WTC11 (cell line): ENCODE data around the gene ZNF608.

Source experiments
- ATF2 ChIP-seq: sonication (generic); formaldehyde crosslinking; IDR thresholded peaks from 2 replicates; pipeline ENCODE4 v1.8.1; 2022; ENCODE audit warnings: low read depth, missing genetic modification reagents, borderline replicate concordance
- ATF3 ChIP-seq: sonication (generic); formaldehyde crosslinking; conservative IDR thresholded peaks from 2 replicates; pipeline ENCODE4 v1.8.1; 2022; ENCODE audit warnings: mild to moderate bottlenecking, missing genetic modification reagents
- CBFB ChIP-seq: sonication (generic); formaldehyde crosslinking; IDR thresholded peaks from 2 replicates; pipeline ENCODE4 v1.8.1; 2022; ENCODE audit warnings: mild to moderate bottlenecking, low read depth, missing genetic modification reagents
- CREB1 ChIP-seq: sonication (generic); formaldehyde crosslinking; IDR thresholded peaks from 2 replicates; pipeline ENCODE4 v1.8.0; 2023; ENCODE audit warnings: mild to moderate bottlenecking, missing genetic modification reagents
- CTCF ChIP-seq: fragments of 200-600 bp; IDR thresholded peaks from 2 replicates; pipeline ENCODE4 v1.8.0; 2022; ENCODE audit warnings: antibody characterized with exemption
- GABPB1 ChIP-seq: sonication (generic); formaldehyde crosslinking; IDR thresholded peaks from 2 replicates; pipeline ENCODE4 v1.8.1; 2023; ENCODE audit warnings: mild to moderate bottlenecking, missing genetic modification reagents
- GRHL2 ChIP-seq: fragments of 250-450 bp; sonication (Bioruptor Pico); IDR thresholded peaks from 2 replicates; pipeline ENCODE4 v1.8.0; 2022; ENCODE audit warnings: mild to moderate bottlenecking, moderate library complexity; ENCODE audit not compliant: insufficient replicate concordance, severe bottlenecking
- JUN ChIP-seq: sonication (generic); formaldehyde crosslinking; IDR thresholded peaks from 2 replicates; pipeline ENCODE4 v1.8.0; 2023; ENCODE audit warnings: mild to moderate bottlenecking, missing genetic modification reagents
- MYBL2 ChIP-seq: sonication (generic); formaldehyde crosslinking; IDR thresholded peaks from 2 replicates; pipeline ENCODE4 v1.8.1; 2023; ENCODE audit warnings: mild to moderate bottlenecking, moderate library complexity, missing genetic modification reagents
- NFYB ChIP-seq: sonication (generic); formaldehyde crosslinking; conservative IDR thresholded peaks from 2 replicates; pipeline ENCODE4 v1.8.0; 2022; ENCODE audit warnings: low read depth, missing genetic modification reagents
- NR2C2 ChIP-seq: sonication (generic); formaldehyde crosslinking; IDR thresholded peaks from 2 replicates; pipeline ENCODE4 v1.8.0; 2022; ENCODE audit warnings: mild to moderate bottlenecking, missing genetic modification reagents
- ZNF138 ChIP-seq: sonication (generic); formaldehyde crosslinking; conservative IDR thresholded peaks from 2 replicates; pipeline ENCODE4 v1.8.1; 2022; ENCODE audit warnings: mild to moderate bottlenecking, moderate library complexity, missing genetic modification reagents
- ZSCAN18 ChIP-seq: fragments of 250-450 bp; sonication (Bioruptor Pico); IDR thresholded peaks from 2 replicates; pipeline ENCODE4 v2.1.2; 2022; ENCODE audit warnings: mild to moderate bottlenecking, moderate library complexity

GRCh38 chr5:124782262-124782661 is 35.8 kb upstream of the ZNF608 start:
- no peak for TF ChIP-seq JUN (CRISPR knock-in tag)
- TF ChIP-seq ATF3 (CRISPR knock-in tag), result no peak
- TF ChIP-seq CTCF, result no peak
- no peak for TF ChIP-seq ATF2 (CRISPR knock-in tag)
- TF ChIP-seq NR2C2 (CRISPR knock-in tag), result no peak
- TF ChIP-seq NFYB (CRISPR knock-in tag), result no peak
- no peak for TF ChIP-seq MYBL2 (CRISPR knock-in tag)
- no peak for TF ChIP-seq CBFB (CRISPR knock-in tag)
- no peak for TF ChIP-seq ZNF138 (CRISPR knock-in tag)
- TF ChIP-seq CREB1 (CRISPR knock-in tag), result no peak
- no peak for TF ChIP-seq ZSCAN18 (CRISPR knock-in tag)
- TF ChIP-seq GRHL2 (CRISPR knock-in tag), result no peak
- TF ChIP-seq GABPB1 (CRISPR knock-in tag), result no peak
